Measurements from ENCODE around the gene SH3BP2. TPM values are rescaled to one million over a fixed set of nuclear protein-coding genes. Genes with fewer than 3 reads are reported as not detected.

SH3BP2 gene
- total RNA-seq, 4 donors from 2014 or later: 29.6 to 43.5 (median 36.7) TPM

- Histone ChIP-seq H3K4me1 (no peaks in the 10 kb centered on the region), H3K9me3 (no peaks in the 10 kb centered on the region), H3K4me3 (replicated peaks in 1 of 3) (no peak overlapping the region), H3K27ac (no peak overlapping the region), H3K27me3 (no peaks in the 10 kb centered on the region), H3K36me3 (peaks cover 18 to 42% of the 10 kb centered on the region in 2 donors)
- intact Hi-C loops (cut with DNase I): no loop called here
- peak; percentile 0 to 1 for DNase-seq
- WGBS, 2 donors: 94 to 96% methylated on average over 5 to 15 of the region's 19 CpGs
- TF ChIP-seq CTCF (IDR thresholded peaks at IDR 0.05) (no peak), POLR2A (IDR thresholded peaks at IDR 0.05) (no peak)
Observed at GRCh38 chr4:2829933-2830451, 37.1 kb downstream of the SH3BP2 start.

GRCh38 chr4:2830632-2831610 lies 38.0 kb downstream of the SH3BP2 start:
- Histone ChIP-seq H3K27ac (no peak overlapping the region), H3K36me3 (peaks cover 11 to 35% of the 10 kb centered on the region in 2 donors), H3K27me3 (no peaks in the 10 kb centered on the region), H3K9me3 (no peaks in the 10 kb centered on the region), H3K4me3 (replicated peaks in 1 of 3) (no peak overlapping the region), H3K4me1 (no peaks in the 10 kb centered on the region)
- peak; percentile 1 for DNase-seq
- WGBS, 2 donors: 86 to 92% methylated on average over 15 to 32 of the region's 37 CpGs
- intact Hi-C loops (cut with DNase I): no loop called here
- TF ChIP-seq POLR2A (IDR thresholded peaks at IDR 0.05): no peak
- TF ChIP-seq CTCF (IDR thresholded peaks at IDR 0.05): no peak

DNA sequence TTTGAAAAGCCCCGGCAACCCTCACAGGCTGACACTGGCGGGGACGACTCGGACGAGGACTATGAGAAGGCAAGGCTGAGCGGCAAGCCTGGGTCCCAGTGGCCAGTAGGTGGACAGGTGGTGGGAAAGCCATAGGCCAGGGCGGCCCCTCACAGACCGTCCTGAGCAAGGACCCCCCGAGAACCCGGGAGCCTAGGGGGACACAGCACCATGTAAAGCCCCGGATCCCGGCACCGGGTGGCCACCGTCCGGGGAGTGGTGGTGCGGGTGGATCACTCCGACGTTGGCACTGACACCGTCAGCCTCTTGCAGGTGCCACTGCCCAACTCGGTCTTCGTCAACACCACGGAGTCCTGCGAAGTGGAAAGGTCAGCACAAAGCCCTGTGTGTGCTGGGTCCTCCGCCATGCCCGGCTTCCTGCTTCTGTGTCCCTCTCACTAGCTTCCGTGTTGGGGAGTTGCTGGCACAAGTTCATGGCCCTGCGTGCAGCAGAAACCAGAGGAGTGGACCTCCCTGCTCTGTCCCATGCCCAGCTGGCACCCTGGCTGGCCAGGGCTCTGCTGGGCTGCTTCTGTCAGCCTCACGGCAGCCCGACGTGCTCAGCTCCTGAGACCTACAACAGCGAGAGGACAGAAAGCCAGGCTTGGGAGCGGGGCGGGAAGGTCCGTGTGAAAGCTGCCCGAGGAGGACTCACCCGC lies 38.9 kb downstream of the SH3BP2 start:
- peaks cover 11 to 35% of the 10 kb centered on the region in 2 donors for H3K36me3 ChIP-seq
- TF ChIP-seq POLR2A (IDR thresholded peaks at IDR 0.05): no peak
- no peak for TF ChIP-seq CTCF (IDR thresholded peaks at IDR 0.05)
- DNase-seq: peak; percentile 1 to 3
- no peak overlapping the region for H3K27ac ChIP-seq
- H3K27me3 ChIP-seq: no peaks in the 10 kb centered on the region
- intact Hi-C loops (cut with DNase I): no loop called here
- peaks cover 0 to 4% of the 10 kb centered on the region in 2 donors for H3K4me1 ChIP-seq
- no peaks in the 10 kb centered on the region for H3K9me3 ChIP-seq
- WGBS, 2 donors: 92 to 94% methylated on average over 28 to 34 of the region's 36 CpGs
- no peak overlapping the region for H3K4me3 ChIP-seq (replicated peaks in 1 of 3)

DNA sequence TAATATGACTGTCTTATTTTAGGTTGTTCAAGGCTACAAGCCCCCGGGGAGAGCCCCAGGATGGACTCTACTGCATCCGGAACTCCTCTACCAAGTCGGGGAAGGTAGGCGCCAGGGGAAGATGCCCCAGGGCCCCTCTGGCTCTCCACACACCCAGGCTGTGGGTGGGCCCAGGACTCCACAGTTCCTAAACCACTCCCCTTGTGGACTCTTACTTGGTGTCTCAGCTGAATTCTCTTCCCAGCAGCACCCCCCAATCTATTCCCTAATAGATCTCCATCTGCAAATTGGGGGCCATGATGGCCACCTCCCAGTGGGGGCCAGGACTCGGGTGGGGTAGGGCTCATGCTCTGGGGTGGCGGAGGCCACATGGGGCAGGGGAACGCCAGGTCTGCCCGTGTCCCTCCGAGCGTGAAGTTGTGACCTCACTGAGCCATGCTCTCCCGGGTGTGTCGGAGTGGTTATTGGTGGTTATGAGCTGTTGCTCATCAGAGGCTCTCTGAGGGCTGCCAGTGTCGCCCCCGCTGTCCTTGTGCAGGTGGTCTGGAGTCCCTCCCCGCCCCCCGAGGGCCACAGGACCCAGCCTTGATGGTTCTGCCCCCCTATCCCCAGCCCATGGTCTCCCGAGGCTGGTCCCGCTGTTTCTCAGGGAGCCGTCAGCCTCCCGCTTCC lies 39.6 kb downstream of the SH3BP2 start:
- no peaks in the 10 kb centered on the region for H3K27me3 ChIP-seq
- peaks cover 6 to 31% of the 10 kb centered on the region in 2 donors for H3K36me3 ChIP-seq
- peak in 1 of 2 donors; percentile 1 for DNase-seq
- H3K4me3 ChIP-seq (replicated peaks in 1 of 3): no peak overlapping the region
- peaks cover 0 to 9% of the 10 kb centered on the region in 2 donors for H3K4me1 ChIP-seq
- intact Hi-C loops (cut with DNase I): no loop called here
- H3K27ac ChIP-seq: no peak overlapping the region
- TF ChIP-seq POLR2A (IDR thresholded peaks at IDR 0.05): no peak
- no peak for TF ChIP-seq CTCF (IDR thresholded peaks at IDR 0.05)
- H3K9me3 ChIP-seq: no peaks in the 10 kb centered on the region
- WGBS, 2 donors: 97% methylated on average over 6 to 17 of the region's 20 CpGs
